Pancreas (tissue), 10 donors: ENCODE data around the gene CES4A. TPM values are rescaled to one million over a fixed set of nuclear protein-coding genes. Genes with fewer than 3 reads are reported as not detected.
"Not testable (repeated sequence)": the region's sequence is repeated elsewhere in the genome, so short reads cannot be mapped to it uniquely, and the experiment has no call there.

ENCODE experiments used
- ATAC-seq, 4 donors: fragments of 200-7000 bp; cut with Tn5 transposase; one replicate each; pipeline versions ENCODE4 v1.8.0 to v1.9.1; 2020; ENCODE audit warnings: mild to moderate bottlenecking in 4 of 4, moderate library complexity in 4 of 4
- DNase-seq, 6 donors: peaks; one replicate each; pipeline ENCODE4 v3.0.0-alpha.2; 2020
- FAIRE-seq: peaks from 2 replicates; lab custom pipeline; 2012; peaks lifted over from hg19 to GRCh38; lab: Jason Lieb, UNC
- H3K27ac ChIP-seq, 4 donors: fragments of 200-600 bp; sonication (generic); 1 replicate in 3 of 4; 2 replicates in 1 of 4; pipeline versions ENCODE4 v1.5.0 to v1.8.0; 2020
- H3K27me3 ChIP-seq, 4 donors: fragments of 200-600 bp; one replicate each; pipeline ENCODE4 v1.8.0; 2021
- H3K36me3 ChIP-seq, 3 donors: fragments of 200-600 bp; sonication (generic) in 1 of 3; one replicate each; pipeline versions ENCODE4 v1.5.0 to v1.8.0; 2020 to 2021
- H3K4me1 ChIP-seq, 3 donors: fragments of 200-600 bp; one replicate each; pipeline ENCODE4 v1.8.0; 2021
- H3K4me3 ChIP-seq, 4 donors: fragments of 200-600 bp; sonication (generic) in 2 of 4; one replicate each; pipeline versions ENCODE4 v1.5.0 to v1.8.0; 2020 to 2021
- H3K9me3 ChIP-seq, 4 donors: fragments of 200-600 bp; one replicate each; pipeline ENCODE4 v1.8.0; 2021
- WGBS, 2 donors: extraction: QIAGEN DNeasy Blood & Tissue Kit; methylation state at CpG; one replicate each; pipeline ENCODE4 v1.1.7; 2013; 5-methylcytosine and 5-hydroxymethylcytosine counted together
- intact Hi-C, 3 donors: fragments of 100-400 bp; cut with DNase I; formaldehyde crosslinking; loops; one replicate each; pipeline versions ENCODE4 v1.11.1 to v1.14.2; 2022
- polyA plus RNA-seq, 2 donors: library from polyadenylated mRNA; stranded (reverse); fragments of 200-250 nt; gene quantifications; one replicate each; pipeline ENCODE4 v1.2.3, GENCODE V29; 2013
- total RNA-seq, 6 donors: library from RNA; stranded (reverse); fragmentation: NEBNext Ultra II Directional in 4 of 6; extraction: Animal tissue kit (Norgen Biotek cat#: 25700) in 4 of 6; gene quantifications; one replicate each; pipeline versions ENCODE4 v1.2.1 to v1.2.4, GENCODE V29; 2021 to 2023
- TF ChIP-seq, protein P1 (sequence below), 4 donors: fragments of 200-600 bp; sonication (generic) in 3 of 4; IDR thresholded peaks; one replicate each; pipeline versions ENCODE4 v1.5.0 to v1.8.0; 2021; ENCODE audit warnings: antibody characterized with exemption in 4 of 4
- donor health status: healthy with polysubstance abuse.
- donor health status: DM: no; HTN: no; CAD: no; lungs with moderate emphysema.
- donor health status: DM: no; HTN: no; CAD: no.
- donor health status: control.
- donor health status: control.
- donor health status: Bipolar disorder and iron deficiency.
- donor health status: DM: yes; HTN: yes; CAD: no.
- donor health status: DM: no; HTN: no; CAD: no.
- donor health status: DM: no; HTN: no; CAD: no.
- donor health status: DM: yes; HTN: yes; CAD: no.

Gene CES4A
- total and polyA plus RNA-seq, 8 donors: 3.2 to 59.5 (median 5.7) TPM

DNA sequence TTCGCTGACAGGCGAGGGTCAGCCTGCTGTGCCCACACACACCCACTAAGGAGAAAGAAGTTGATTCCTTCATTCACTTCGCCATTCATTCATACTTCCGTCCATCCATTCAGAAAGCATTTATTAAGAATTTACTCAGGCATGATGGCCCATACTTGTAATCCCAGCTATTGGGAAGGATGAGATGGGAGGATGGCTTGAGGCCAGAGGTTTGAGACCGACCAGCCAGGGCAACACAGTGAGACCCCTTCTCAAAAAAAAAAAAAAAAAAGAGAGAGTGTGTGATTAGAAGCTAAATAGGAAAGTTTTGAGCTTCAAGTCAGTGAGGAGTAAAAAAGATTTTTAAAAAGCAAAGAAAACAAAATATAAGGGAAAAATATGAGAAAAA is 44.3 kb upstream of the CES4A start:
- no peak for ATAC-seq
- intact Hi-C loops: no loop called here
- no peak for DNase-seq
- H3K4me3 ChIP-seq: no peak overlapping the region
- TF ChIP-seq, protein P1, sequence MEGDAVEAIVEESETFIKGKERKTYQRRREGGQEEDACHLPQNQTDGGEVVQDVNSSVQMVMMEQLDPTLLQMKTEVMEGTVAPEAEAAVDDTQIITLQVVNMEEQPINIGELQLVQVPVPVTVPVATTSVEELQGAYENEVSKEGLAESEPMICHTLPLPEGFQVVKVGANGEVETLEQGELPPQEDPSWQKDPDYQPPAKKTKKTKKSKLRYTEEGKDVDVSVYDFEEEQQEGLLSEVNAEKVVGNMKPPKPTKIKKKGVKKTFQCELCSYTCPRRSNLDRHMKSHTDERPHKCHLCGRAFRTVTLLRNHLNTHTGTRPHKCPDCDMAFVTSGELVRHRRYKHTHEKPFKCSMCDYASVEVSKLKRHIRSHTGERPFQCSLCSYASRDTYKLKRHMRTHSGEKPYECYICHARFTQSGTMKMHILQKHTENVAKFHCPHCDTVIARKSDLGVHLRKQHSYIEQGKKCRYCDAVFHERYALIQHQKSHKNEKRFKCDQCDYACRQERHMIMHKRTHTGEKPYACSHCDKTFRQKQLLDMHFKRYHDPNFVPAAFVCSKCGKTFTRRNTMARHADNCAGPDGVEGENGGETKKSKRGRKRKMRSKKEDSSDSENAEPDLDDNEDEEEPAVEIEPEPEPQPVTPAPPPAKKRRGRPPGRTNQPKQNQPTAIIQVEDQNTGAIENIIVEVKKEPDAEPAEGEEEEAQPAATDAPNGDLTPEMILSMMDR (IDR thresholded peaks at IDR 0.05): no peak
- H3K36me3 ChIP-seq: peaks cover 0 to 35% (median 27%) of the 10 kb centered on the region in 3 donors
- FAIRE-seq: no peak
- peaks cover 0 to 5% (median 0%) of the 10 kb centered on the region in 3 donors for H3K4me1 ChIP-seq
- H3K9me3 ChIP-seq: no peaks in the 10 kb centered on the region
- H3K27me3 ChIP-seq: no peaks in the 10 kb centered on the region
- no peak overlapping the region for H3K27ac ChIP-seq
- 88 to 90% methylated on average over 5 of the region's 5 CpGs for WGBS, 2 donors

DNA sequence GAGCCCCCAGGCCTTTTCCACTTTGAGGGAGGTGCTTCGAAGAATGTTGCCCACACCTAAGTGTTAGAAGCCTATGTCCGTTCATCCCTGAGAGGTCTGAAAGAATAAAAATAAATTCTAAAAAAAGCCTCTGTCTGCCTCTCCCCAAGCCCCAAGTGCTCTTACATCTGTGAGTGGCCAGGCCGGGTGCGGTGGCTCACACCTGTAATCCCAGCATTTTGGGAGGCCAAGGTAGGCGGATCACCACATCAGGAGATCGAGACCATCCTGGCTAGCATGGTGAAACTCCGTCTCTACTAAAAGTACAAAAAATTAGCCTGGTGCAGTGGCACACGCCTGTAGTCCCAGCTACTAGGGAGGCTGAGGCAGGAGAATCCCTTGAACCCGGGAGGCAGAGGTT is 43.4 kb upstream of the CES4A start:
- FAIRE-seq, H3K27me3 ChIP-seq, H3K9me3 ChIP-seq, H3K4me1 ChIP-seq, ATAC-seq, intact Hi-C loops, H3K27ac ChIP-seq, H3K4me3 ChIP-seq: not testable (repeated sequence)
- peaks cover 0 to 30% (median 27%) of the 10 kb centered on the region in 3 donors for H3K36me3 ChIP-seq
- WGBS, 2 donors: 76 to 88% methylated on average over 9 of the region's 9 CpGs
- DNase-seq: peak in 1 of 6 donors; percentile 12

DNA sequence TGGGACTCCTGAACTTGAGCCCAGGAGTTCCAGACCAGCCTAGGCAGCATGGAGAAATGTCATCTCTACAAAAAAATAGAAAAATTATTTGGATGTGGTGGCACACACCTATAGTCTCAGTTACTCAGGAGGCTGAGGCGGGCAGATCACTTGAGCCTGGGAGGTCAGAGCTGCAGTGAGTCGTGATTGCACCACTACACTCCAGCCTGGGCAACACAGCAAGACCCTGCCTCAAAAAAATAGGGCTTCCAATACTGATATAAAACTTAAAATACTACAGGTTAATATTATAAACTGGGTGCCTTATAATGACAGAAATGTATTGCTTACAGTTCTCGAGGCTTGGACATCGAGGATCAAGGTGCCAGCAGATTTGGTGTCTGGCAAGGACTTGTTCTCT is 42.5 kb upstream of the CES4A start:
- WGBS, 2 donors: 63 to 79% methylated on average over 4 of the region's 4 CpGs
- DNase-seq (peak in 1 of 6 donors; percentile 8), ATAC-seq (no peak), FAIRE-seq (no peak)
- intact Hi-C loops: no loop called here
- Histone ChIP-seq H3K36me3 (peaks cover 0 to 22% (median 19%) of the 10 kb centered on the region in 3 donors), H3K4me1 (peaks cover 0 to 5% (median 0%) of the 10 kb centered on the region in 3 donors), H3K27ac (no peak overlapping the region), H3K9me3 (no peaks in the 10 kb centered on the region), H3K27me3 (no peaks in the 10 kb centered on the region), H3K4me3 (no peak overlapping the region)
- TF ChIP-seq, protein P1 (IDR thresholded peaks at IDR 0.05): no peak

DNA sequence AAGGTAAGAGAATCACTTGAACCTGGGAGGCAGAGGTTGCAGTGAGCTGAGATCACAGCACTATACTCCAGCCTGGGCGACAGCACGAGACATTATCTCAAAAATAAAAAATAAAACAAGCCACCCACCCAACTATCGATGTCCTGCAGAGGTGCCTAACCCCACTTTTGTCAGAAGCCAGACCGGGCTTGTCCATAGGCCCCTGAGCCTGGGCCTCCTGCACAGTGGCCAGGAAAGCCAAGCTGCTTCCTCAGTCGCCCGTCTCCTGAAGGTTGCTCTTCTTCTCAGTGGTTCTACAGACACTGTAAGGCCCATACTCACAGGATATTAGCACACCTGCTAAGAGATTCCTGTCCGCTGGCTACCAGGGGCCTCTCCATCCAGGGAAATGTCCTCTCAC is 41.8 kb upstream of the CES4A start:
- H3K27ac ChIP-seq: no peak overlapping the region
- no peak overlapping the region for H3K4me3 ChIP-seq
- peaks cover 0 to 16% (median 13%) of the 10 kb centered on the region in 3 donors for H3K36me3 ChIP-seq
- no peaks in the 10 kb centered on the region for H3K9me3 ChIP-seq
- no peaks in the 10 kb centered on the region for H3K27me3 ChIP-seq
- H3K4me1 ChIP-seq: peaks cover 0 to 5% (median 0%) of the 10 kb centered on the region in 3 donors
- TF ChIP-seq, protein P1 (IDR thresholded peaks at IDR 0.05): no peak
- intact Hi-C loops: no loop called here
- 59 to 78% methylated on average over 7 of the region's 7 CpGs for WGBS, 2 donors
- ATAC-seq (no peak), FAIRE-seq (no peak), DNase-seq (peak in 1 of 6 donors; percentile 17)

DNA sequence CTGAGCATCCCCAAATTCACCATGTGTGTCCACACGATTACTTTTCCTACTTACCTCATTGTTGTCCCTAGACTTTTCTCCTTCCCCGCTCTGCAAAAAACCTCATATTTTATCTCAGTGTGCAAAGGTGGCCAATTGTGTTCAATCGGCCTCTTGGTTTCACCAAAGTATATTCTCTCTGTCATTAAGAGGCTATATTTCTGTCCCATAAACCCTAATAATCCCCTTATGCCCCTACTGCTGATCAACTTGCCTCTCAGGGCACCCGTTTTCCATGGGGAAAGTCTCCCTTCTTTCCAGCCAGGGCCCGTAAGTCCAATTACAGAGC is 41.5 kb upstream of the CES4A start:
- WGBS, 2 donors: 18 to 19% methylated on average over 5 of the region's 5 CpGs
- no peak for FAIRE-seq
- H3K9me3 ChIP-seq: no peaks in the 10 kb centered on the region
- H3K27ac ChIP-seq: no peak overlapping the region
- DNase-seq: no peak
- H3K4me1 ChIP-seq: peaks cover 0 to 5% (median 0%) of the 10 kb centered on the region in 3 donors
- intact Hi-C loops: no loop called here
- peak in 1 of 4 donors; percentile 2 for ATAC-seq
- H3K36me3 ChIP-seq: peaks cover 0 to 12% (median 10%) of the 10 kb centered on the region in 3 donors
- H3K27me3 ChIP-seq: no peaks in the 10 kb centered on the region
- H3K4me3 ChIP-seq: no peak overlapping the region
- TF ChIP-seq, protein P1 (IDR thresholded peaks at IDR 0.05): no peak
